OCI-LY3 (cell line): ENCODE data around the gene ENTPD5.

ENCODE experiments used
- H2AFZ ChIP-seq: fragments of 200-600, 300-600 bp; shearing (Covaris generic); 2 replicates; pipeline ENCODE4 v1.6.0; 2014; ENCODE audit warnings: antibody characterized with exemption, low read depth, low read length
- H3K27ac ChIP-seq: fragments of 200-600, 300-600 bp; sonication (generic); 2 replicates; pipeline ENCODE4 v1.5.1; 2014; ENCODE audit warnings: mild to moderate bottlenecking, low read length, moderate library complexity, mixed read lengths
- H3K27me3 ChIP-seq: fragments of 200-600, 300-600 bp; sonication (generic); 2 replicates; pipeline ENCODE4 v1.6.1; 2014; ENCODE audit warnings: low read depth, low read length, mixed read lengths
- H3K36me3 ChIP-seq: fragments of 200-600, 300-600 bp; sonication (generic); replicated peaks from 2 replicates; pipeline ENCODE3; 2014; ENCODE audit warnings: low read depth, low read length, mixed read lengths
- H3K4me1 ChIP-seq: fragments of 300-600, 200-600 bp; sonication (generic); 2 replicates; pipeline ENCODE4 v1.6.1; 2014; ENCODE audit warnings: low read length, mixed read lengths
- H3K4me2 ChIP-seq: fragments of 200-600, 300-600 bp; sonication (generic); 2 replicates; pipeline ENCODE4 v1.6.1; 2014; ENCODE audit warnings: low read length, mixed read lengths
- H3K4me3 ChIP-seq: fragments of 300-600, 200-600 bp; sonication (generic); 2 replicates; pipeline ENCODE4 v1.5.1; 2014; ENCODE audit warnings: antibody characterized with exemption, mild to moderate bottlenecking, low read length, moderate library complexity
- H3K79me2 ChIP-seq: fragments of 300-600, 200-600 bp; shearing (Covaris generic); 2 replicates; pipeline ENCODE4 v1.6.1; 2014; ENCODE audit warnings: mild to moderate bottlenecking, low read length, mixed read lengths
- H3K9ac ChIP-seq: fragments of 300-600, 200-600 bp; shearing (Covaris generic); 2 replicates; pipeline ENCODE4 v1.6.0; 2014; ENCODE audit warnings: mild to moderate bottlenecking, low read length, moderate library complexity
- H3K9me3 ChIP-seq: fragments of 200-600, 300-600 bp; shearing (Covaris generic); 2 replicates; pipeline ENCODE4 v1.6.1; 2014; ENCODE audit warnings: low read length, mixed read lengths; ENCODE audit not compliant: insufficient read depth
- H4K20me1 ChIP-seq: fragments of 200-600, 300-600 bp; sonication (generic); 2 replicates; pipeline ENCODE4 v1.6.1; 2016; ENCODE audit warnings: low read length, mixed read lengths; ENCODE audit not compliant: insufficient read depth
- CTCF ChIP-seq: fragments of 200-600, 300-600 bp; sonication (generic); IDR thresholded peaks from 2 replicates; pipeline ENCODE4 v1.5.1; 2014; ENCODE audit warnings: antibody characterized with exemption, low read length, low read depth
- EZH2phosphoT487 ChIP-seq: fragments of 200-600 bp; shearing (Covaris generic); IDR thresholded peaks from 2 replicates; pipeline ENCODE4 v1.6.1; 2018; ENCODE audit warnings: antibody characterized with exemption, mixed run types, low read depth

ENTPD5 gene

GRCh38 chr14:73958591-73958990, 60.5 kb downstream of the ENTPD5 start:
- Histone ChIP-seq H3K79me2 (no peaks in the 10 kb centered on the region), H4K20me1 (no peaks in the 10 kb centered on the region), H3K36me3 (peaks cover 36% of the 10 kb centered on the region), H3K4me2 (no peak overlapping the region), H3K9ac (no peak overlapping the region), H3K4me1 (no peaks in the 10 kb centered on the region), H3K4me3 (no peak overlapping the region), H2AFZ (no peak overlapping the region), H3K27me3 (no peaks in the 10 kb centered on the region), H3K27ac (no peak overlapping the region), H3K9me3 (no peaks in the 10 kb centered on the region)
- no peak for TF ChIP-seq CTCF
- no peak for TF ChIP-seq EZH2phosphoT487

GRCh38 chr14:73955674-73956073, 63.4 kb downstream of the ENTPD5 start:
- Histone ChIP-seq H3K4me2 (no peak overlapping the region), H3K27ac (no peak overlapping the region), H4K20me1 (no peaks in the 10 kb centered on the region), H3K4me1 (peaks cover 4% of the 10 kb centered on the region; the same call in 1 of the 2 replicates), H3K79me2 (no peaks in the 10 kb centered on the region), H3K27me3 (no peaks in the 10 kb centered on the region), H2AFZ (no peak overlapping the region), H3K36me3 (peaks cover 25% of the 10 kb centered on the region), H3K9ac (no peak overlapping the region), H3K9me3 (no peaks in the 10 kb centered on the region), H3K4me3 (no peak overlapping the region)
- no peak for TF ChIP-seq EZH2phosphoT487
- no peak for TF ChIP-seq CTCF

- Histone ChIP-seq H3K9ac (no peak overlapping the region), H3K27ac (no peak overlapping the region), H3K4me1 (peaks cover 5% of the 10 kb centered on the region; the same call in 1 of the 2 replicates), H3K4me3 (no peak overlapping the region), H3K36me3 (peaks cover 11% of the 10 kb centered on the region), H2AFZ (no peak overlapping the region), H3K79me2 (no peaks in the 10 kb centered on the region), H3K4me2 (no peak overlapping the region), H3K27me3 (no peaks in the 10 kb centered on the region), H3K9me3 (no peaks in the 10 kb centered on the region), H4K20me1 (no peaks in the 10 kb centered on the region)
- TF ChIP-seq CTCF, result no peak
- no peak for TF ChIP-seq EZH2phosphoT487
These were observed 65.4 kb downstream of the ENTPD5 start for GRCh38 chr14:73953731-73954130.

- Histone ChIP-seq H3K36me3 (peaks cover 4% of the 10 kb centered on the region), H3K27me3 (no peaks in the 10 kb centered on the region), H3K9me3 (no peaks in the 10 kb centered on the region), H3K9ac (peak within 1 kb of the TSS; percentile 79), H4K20me1 (no peaks in the 10 kb centered on the region), H2AFZ (peak within 1 kb of the TSS; percentile 98), H3K4me1 (peaks cover 32% of the 10 kb centered on the region), H3K79me2 (no peaks in the 10 kb centered on the region), H3K4me3 (peak within 1 kb of the TSS; percentile 99), H3K4me2 (peak within 1 kb of the TSS; percentile 84), H3K27ac (peak within 1 kb of the TSS; percentile 61)
- TF ChIP-seq CTCF (peak; percentile 23; the same call in 1 of the 2 replicates), EZH2phosphoT487 (no peak)
These were observed 69.0 kb downstream of the ENTPD5 start, which contains the start of the genes COQ6 and FAM161B for GRCh38 chr14:73949752-73950734. Gene COQ6 (plus strand): TSS chr14:73950302. CDS start chr14:73950333, 31 bp downstream. Gene FAM161B (minus strand): TSS chr14:73950094. CDS start chr14:73950026, 68 bp downstream.
